ENCODE results near the gene TTC16. TPM values are rescaled to one million over a fixed set of nuclear protein-coding genes. Genes with fewer than 3 reads are reported as not detected.

The TTC16 gene
- polyA plus RNA-seq, 1 donor from 2014 or later = 0.11 TPM

- H3K4me3 ChIP-seq (ENCODE audit: low read length) = no peak overlapping the region
- H2AFZ ChIP-seq (ENCODE audit: low read depth, low read length) = no peak overlapping the region
- TF ChIP-seq SMC3 (conservative IDR thresholded peaks at IDR 0.05; ENCODE audit: poor library complexity) (no peak), POLR2AphosphoS5 (IDR thresholded peaks at IDR 0.05) (no peak), REST (IDR thresholded peaks at IDR 0.05; ENCODE audit: borderline replicate concordance) (no peak), MXI1 (conservative IDR thresholded peaks at IDR 0.05; ENCODE audit: poor library complexity, severe bottlenecking) (no peak), CTCF (IDR thresholded peaks at IDR 0.05; ENCODE audit: poor library complexity, severe bottlenecking) (no peak), RAD21 (conservative IDR thresholded peaks at IDR 0.05) (no peak), TAF1 (IDR thresholded peaks at IDR 0.05; ENCODE audit: low read depth) (no peak), EZH2 (IDR thresholded peaks at IDR 0.05; ENCODE audit: borderline replicate concordance, insufficient read depth, low read length, poor library complexity, severe bottlenecking) (no peak)
- no peak overlapping the region for H3K9ac ChIP-seq (ENCODE audit: low read length)
- H3K36me3 ChIP-seq (ENCODE audit: insufficient read depth, low read length) = no peaks in the 10 kb centered on the region
- H3K27me3 ChIP-seq (ENCODE audit: insufficient read depth, low read depth, low read length) = no peaks in the 10 kb centered on the region
- no peaks in the 10 kb centered on the region for H3K9me3 ChIP-seq (ENCODE audit: low read length)
- peaks cover 3% of the 10 kb centered on the region for H3K79me2 ChIP-seq (replicated peaks; ENCODE audit: insufficient read depth, low read length)
- H3K4me2 ChIP-seq (ENCODE audit: low read length) = no peak overlapping the region
- no peaks in the 10 kb centered on the region for H3F3A ChIP-seq (ENCODE audit: insufficient read depth, low read length, poor library complexity, severe bottlenecking)
- H4K20me1 ChIP-seq (ENCODE audit: insufficient read depth) = no peaks in the 10 kb centered on the region
- H3K9me2 ChIP-seq (ENCODE audit: insufficient read depth, low read length) = no peaks in the 10 kb centered on the region
- no peak overlapping the region for H3K27ac ChIP-seq (ENCODE audit: low read length)
These were observed 16.6 kb downstream of the TTC16 start for GRCh38 chr9:127732444-127732843.

- Histone ChIP-seq H2AFZ (ENCODE audit: low read depth, low read length) (no peak overlapping the region), H3K9me3 (ENCODE audit: low read length) (no peaks in the 10 kb centered on the region), H3K36me3 (ENCODE audit: insufficient read depth, low read length) (no peaks in the 10 kb centered on the region), H3K4me2 (ENCODE audit: low read length) (peak overlapping the region; percentile 63), H3K9me2 (ENCODE audit: insufficient read depth, low read length) (no peaks in the 10 kb centered on the region), H3K27me3 (ENCODE audit: insufficient read depth, low read depth, low read length) (no peaks in the 10 kb centered on the region), H3F3A (ENCODE audit: insufficient read depth, low read length, poor library complexity, severe bottlenecking) (no peaks in the 10 kb centered on the region), H3K9ac (ENCODE audit: low read length) (peak overlapping the region; percentile 95), H3K4me3 (ENCODE audit: low read length) (peak overlapping the region; percentile 90), H3K27ac (ENCODE audit: low read length) (peak overlapping the region; percentile 97), H4K20me1 (ENCODE audit: insufficient read depth) (no peaks in the 10 kb centered on the region), H3K79me2 (replicated peaks; ENCODE audit: insufficient read depth, low read length) (peaks cover 3% of the 10 kb centered on the region)
- no peak for TF ChIP-seq MXI1 (conservative IDR thresholded peaks at IDR 0.05; ENCODE audit: poor library complexity, severe bottlenecking)
- TF ChIP-seq CTCF (IDR thresholded peaks at IDR 0.05; ENCODE audit: poor library complexity, severe bottlenecking) = no peak
These were observed 17.7 kb downstream of the TTC16 start for GRCh38 chr9:127733614-127734013.

Measured in neural cell (in vitro differentiated cells).